WTC11 (cell line): ENCODE measurements around the gene SMAD6. TPM values are rescaled to one million over a fixed set of nuclear protein-coding genes. Genes with fewer than 3 reads are reported as not detected.

Source experiments
- ATAC-seq: fragments of 200-7000 bp; cut with Tn5 transposase; 2 replicates; pipeline ENCODE4 v1.10.0; 2021; ENCODE audit warnings: mild to moderate bottlenecking, moderate library complexity
- CTCF ChIA-PET: fragments of 300-600 bp; sonication (Branson Sonifier 250); formaldehyde crosslinking; loops from one replicate; lab custom pipeline; 2021; ENCODE audit warnings: antibody characterized with exemption; lab: Charles Lee
- POLR2A ChIA-PET: fragments of 350-600 bp; sonication (Branson Sonifier 250); formaldehyde crosslinking; loops from one replicate; lab custom pipeline; 2021; ENCODE audit warnings: antibody characterized with exemption; lab: Charles Lee
- DNase-seq: peaks from one replicate; pipeline ENCODE4 v3.0.0; 2021; ENCODE audit warnings: low spot score
- H3K27ac Mint-ChIP-seq: 2 replicates; pipeline ENCODE4 v1.8.0; 2021; ENCODE audit warnings: mixed read lengths
- H3K27me3 Mint-ChIP-seq: 2 replicates; pipeline ENCODE4 v1.8.0; 2021; ENCODE audit warnings: low read depth, mild to moderate bottlenecking, moderate library complexity, mixed read lengths
- H3K36me3 Mint-ChIP-seq: 2 replicates; pipeline ENCODE4 v1.8.0; 2021; ENCODE audit warnings: mixed read lengths
- H3K4me1 Mint-ChIP-seq: 2 replicates; pipeline ENCODE4 v1.8.0; 2022; ENCODE audit warnings: mixed read lengths
- H3K4me3 Mint-ChIP-seq: 2 replicates; pipeline ENCODE4 v1.8.0; 2021; ENCODE audit warnings: mild to moderate bottlenecking, moderate library complexity, mixed read lengths
- H3K9me3 Mint-ChIP-seq: 2 replicates; pipeline ENCODE4 v1.8.0; 2021; ENCODE audit warnings: mixed read lengths
- AFF4 ChIP-seq: sonication (generic); formaldehyde crosslinking; IDR thresholded peaks from 2 replicates; pipeline ENCODE4 v1.8.1; 2023; ENCODE audit warnings: mild to moderate bottlenecking, missing genetic modification reagents, borderline replicate concordance
- AR ChIP-seq: fragments of 250-450 bp; sonication (Bioruptor Pico); IDR thresholded peaks from 2 replicates; pipeline ENCODE4 v1.9.0; 2021; ENCODE audit warnings: mild to moderate bottlenecking
- EMX1 ChIP-seq: fragments of 250-450 bp; sonication (Bioruptor Pico); IDR thresholded peaks from 2 replicates; pipeline ENCODE4 v1.8.0; 2021; ENCODE audit warnings: mild to moderate bottlenecking
- ESRRA ChIP-seq: sonication (generic); formaldehyde crosslinking; IDR thresholded peaks from 2 replicates; pipeline ENCODE4 v1.8.1; 2022; ENCODE audit warnings: mild to moderate bottlenecking, missing genetic modification reagents, borderline replicate concordance
- FOXJ3 ChIP-seq: sonication (generic); formaldehyde crosslinking; IDR thresholded peaks from 2 replicates; pipeline ENCODE4 v1.9.0; 2021; ENCODE audit warnings: missing genetic modification reagents, mild to moderate bottlenecking, borderline replicate concordance
- FOXK1 ChIP-seq: sonication (generic); formaldehyde crosslinking; IDR thresholded peaks from 2 replicates; pipeline ENCODE4 v1.8.0; 2022; ENCODE audit warnings: mild to moderate bottlenecking, moderate library complexity, missing genetic modification reagents
- FOXP1 ChIP-seq: sonication (generic); formaldehyde crosslinking; IDR thresholded peaks from 2 replicates; pipeline ENCODE4 v1.8.0; 2022; ENCODE audit warnings: missing genetic modification reagents, mild to moderate bottlenecking, moderate library complexity, borderline replicate concordance
- JUN ChIP-seq: sonication (generic); formaldehyde crosslinking; IDR thresholded peaks from 2 replicates; pipeline ENCODE4 v1.8.0; 2023; ENCODE audit warnings: mild to moderate bottlenecking, missing genetic modification reagents
- MLX ChIP-seq: sonication (generic); formaldehyde crosslinking; IDR thresholded peaks from 2 replicates; pipeline ENCODE4 v1.8.1; 2023; ENCODE audit warnings: mild to moderate bottlenecking, missing genetic modification reagents, moderate library complexity
- NFATC4 ChIP-seq: fragments of 250-450 bp; sonication (Bioruptor Pico); IDR thresholded peaks from 2 replicates; pipeline ENCODE4 v1.9.0; 2021; ENCODE audit warnings: mild to moderate bottlenecking
- PREB ChIP-seq: sonication (generic); formaldehyde crosslinking; IDR thresholded peaks from 2 replicates; pipeline ENCODE4 v1.8.1; 2022; ENCODE audit warnings: mild to moderate bottlenecking, missing genetic modification reagents, moderate library complexity, borderline replicate concordance
- SP1 ChIP-seq: sonication (generic); formaldehyde crosslinking; conservative IDR thresholded peaks from 2 replicates; pipeline ENCODE4 v1.8.1; 2022; ENCODE audit warnings: missing genetic modification reagents
- STAT6 ChIP-seq: sonication (generic); formaldehyde crosslinking; conservative IDR thresholded peaks from 2 replicates; pipeline ENCODE4 v1.8.1; 2023; ENCODE audit warnings: mild to moderate bottlenecking, low read depth, missing genetic modification reagents, moderate library complexity
- TEAD1 ChIP-seq: sonication (generic); formaldehyde crosslinking; IDR thresholded peaks from 2 replicates; pipeline ENCODE4 v1.8.0; 2022; ENCODE audit warnings: mild to moderate bottlenecking, missing genetic modification reagents
- USF2 ChIP-seq: sonication (generic); formaldehyde crosslinking; IDR thresholded peaks from 2 replicates; pipeline ENCODE4 v1.8.1; 2023; ENCODE audit warnings: mild to moderate bottlenecking, missing genetic modification reagents, moderate library complexity
- total RNA-seq: library from RNA; stranded (reverse); gene quantifications from 3 replicates; pipeline ENCODE4 v1.2.3, GENCODE V29; 2021

SMAD6 gene
- total RNA-seq, 1 experiment from 2014 or later = 13.9 TPM

GRCh38 chr15:66786222-66786621, 84.2 kb downstream of the SMAD6 start (continued):
- no peak for TF ChIP-seq AR
- TF ChIP-seq TEAD1 = no peak
- no peak for TF ChIP-seq FOXP1
- TF ChIP-seq, all 79 proteins: peak for 0

GRCh38 chr15:66786708-66787488, 84.9 kb downstream of the SMAD6 start:
- ATAC-seq (no peak), DNase-seq (no peak)
- CTCF ChIA-PET = no interaction called here
- Mint-ChIP-seq H3K4me3 (no peak overlapping the region), H3K27me3 (no peaks in the 10 kb centered on the region), H3K36me3 (no peaks in the 10 kb centered on the region), H3K4me1 (peaks cover 8% of the 10 kb centered on the region; the same call in 1 of the 2 replicates), H3K27ac (no peak overlapping the region; the same call in 1 of the 2 replicates), H3K9me3 (peaks cover 6% of the 10 kb centered on the region)
- TF ChIP-seq SP1 (CRISPR knock-in tag) = no peak
- no peak for TF ChIP-seq AFF4 (CRISPR knock-in tag)
- no peak for TF ChIP-seq EMX1 (CRISPR knock-in tag)
- no peak for TF ChIP-seq ESRRA (CRISPR knock-in tag)
- no peak for TF ChIP-seq MLX (CRISPR knock-in tag)
- TF ChIP-seq FOXK1 (CRISPR knock-in tag) = no peak
- TF ChIP-seq FOXJ3 (CRISPR knock-in tag) = no peak
- no peak for TF ChIP-seq STAT6 (CRISPR knock-in tag)
- no peak for TF ChIP-seq JUN (CRISPR knock-in tag)
- no peak for TF ChIP-seq PREB (CRISPR knock-in tag)
- no peak for TF ChIP-seq NFATC4
- TF ChIP-seq USF2 = no peak
- POLR2A ChIA-PET = no interaction called here
